ENCODE measurements around the gene KHDC4. TPM values are rescaled to one million over a fixed set of nuclear protein-coding genes. Genes with fewer than 3 reads are reported as not detected.

KHDC4 gene
- total and polyA plus RNA-seq, 4 donors: 15.4 to 63.1 (median 34.6) TPM

- WGBS, 2 donors: 45 to 58% methylated on average over 3 of the region's 3 CpGs
- TF ChIP-seq CTCF (IDR thresholded peaks at IDR 0.05; ENCODE audit: control extremely low read depth, extremely low read depth): no peak
- no peak for ATAC-seq (ENCODE audit: insufficient read depth, low FRiP score)
- Histone ChIP-seq H3K9me3 (ENCODE audit: control insufficient read depth in 4 of 4, insufficient read depth in 3 of 4, low read length in 3 of 4) (no peaks in the 10 kb centered on the region), H3K4me3 (no peak overlapping the region), H3K27me3 (ENCODE audit: control insufficient read depth in 3 of 3, insufficient read depth in 3 of 3, low read length in 2 of 3) (no peaks in the 10 kb centered on the region), H3K4me1 (ENCODE audit: control insufficient read depth in 5 of 5, insufficient read depth in 5 of 5, low read length in 5 of 5) (peaks cover 25 to 75% (median 43%) of the 10 kb centered on the region in 5 donors), H3K9ac (ENCODE audit: insufficient read depth in 1 of 2, low read length in 2 of 2) (no peak overlapping the region), H3K27ac (ENCODE audit: low read depth in 1 of 2, low read length in 1 of 2) (peak overlapping the region in 1 of 2 donors; percentile 28), H3K36me3 (ENCODE audit: control insufficient read depth in 4 of 4, insufficient read depth in 4 of 4, low read length in 4 of 4) (peaks cover 0 to 13% (median 1%) of the 10 kb centered on the region in 4 donors)
- DNase-seq: no peak
Observed at GRCh38 chr1:155973723-155974122, 39.5 kb upstream of the KHDC4 start.

GRCh38 chr1:155971910-155972809 lies 37.9 kb upstream of the KHDC4 start:
- ATAC-seq (ENCODE audit: insufficient read depth, low FRiP score): no peak
- TF ChIP-seq CTCF (IDR thresholded peaks at IDR 0.05; ENCODE audit: control extremely low read depth, extremely low read depth): no peak
- peaks cover 30 to 87% (median 53%) of the 10 kb centered on the region in 5 donors for H3K4me1 ChIP-seq (ENCODE audit: control insufficient read depth in 5 of 5, insufficient read depth in 5 of 5, low read length in 5 of 5)
- no peak overlapping the region for H3K4me3 ChIP-seq
- no peaks in the 10 kb centered on the region for H3K27me3 ChIP-seq (ENCODE audit: control insufficient read depth in 3 of 3, insufficient read depth in 3 of 3, low read length in 2 of 3)
- H3K9me3 ChIP-seq (ENCODE audit: control insufficient read depth in 4 of 4, insufficient read depth in 3 of 4, low read length in 3 of 4): no peaks in the 10 kb centered on the region
- H3K36me3 ChIP-seq (ENCODE audit: control insufficient read depth in 4 of 4, insufficient read depth in 4 of 4, low read length in 4 of 4): peaks cover 0 to 23% (median 3%) of the 10 kb centered on the region in 4 donors
- DNase-seq: no peak
- WGBS, 2 donors: 66 to 67% methylated on average over 9 of the region's 9 CpGs
- peak overlapping the region in 1 of 2 donors; percentile 67 for H3K27ac ChIP-seq (ENCODE audit: low read depth in 1 of 2, low read length in 1 of 2)
- no peak overlapping the region for H3K9ac ChIP-seq (ENCODE audit: insufficient read depth in 1 of 2, low read length in 2 of 2)

- Histone ChIP-seq H3K36me3 (ENCODE audit: control insufficient read depth in 4 of 4, insufficient read depth in 4 of 4, low read length in 4 of 4) (peaks cover 0 to 37% (median 11%) of the 10 kb centered on the region in 4 donors), H3K9me3 (ENCODE audit: control insufficient read depth in 4 of 4, insufficient read depth in 3 of 4, low read length in 3 of 4) (no peaks in the 10 kb centered on the region), H3K27me3 (ENCODE audit: control insufficient read depth in 3 of 3, insufficient read depth in 3 of 3, low read length in 2 of 3) (no peaks in the 10 kb centered on the region), H3K9ac (ENCODE audit: insufficient read depth in 1 of 2, low read length in 2 of 2) (peak overlapping the region in 1 of 2 donors; percentile 61), H3K4me1 (ENCODE audit: control insufficient read depth in 5 of 5, insufficient read depth in 5 of 5, low read length in 5 of 5) (peaks cover 29 to 80% (median 49%) of the 10 kb centered on the region in 5 donors), H3K27ac (ENCODE audit: low read depth in 1 of 2, low read length in 1 of 2) (peak overlapping the region; percentile 39 to 65), H3K4me3 (no peak overlapping the region)
- WGBS, 2 donors: 12 to 21% methylated on average over 11 of the region's 11 CpGs
- peak; percentile 28 for ATAC-seq (ENCODE audit: insufficient read depth, low FRiP score)
- no peak for DNase-seq
- no peak for TF ChIP-seq CTCF (IDR thresholded peaks at IDR 0.05; ENCODE audit: control extremely low read depth, extremely low read depth)
Observed at GRCh38 chr1:155970531-155971167, 36.4 kb upstream of the KHDC4 start.

Data from lung (tissue), 12 donors.